NB4 (cell line): ENCODE results near the gene KIAA0319L.

Experiments
- CTCF ChIP-seq: IDR thresholded peaks from one replicate; pipeline ENCODE4 v1.5.1; 2012; ENCODE audit warnings: low read depth, low read length
- MAX ChIP-seq: IDR thresholded peaks from 2 replicates; pipeline ENCODE4 v1.6.1; 2011; ENCODE audit warnings: low read depth, low read length
- POLR2A ChIP-seq: IDR thresholded peaks from 2 replicates; pipeline ENCODE4 v1.6.1; 2011; ENCODE audit warnings: mild to moderate bottlenecking; ENCODE audit not compliant: insufficient read length; ENCODE audit errors: extremely low read depth

- TF ChIP-seq POLR2A (no peak), CTCF (no peak), MAX (no peak)
Measured at GRCh38 chr1:35436078-35436477, 121.1 kb downstream of the KIAA0319L start.
